Tibial nerve (tissue), 4 donors: Measurements from ENCODE around the gene ADAT3. TPM values are rescaled to one million over a fixed set of nuclear protein-coding genes. Genes with fewer than 3 reads are reported as not detected.

Experiments used
- DNase-seq, 2 donors: peaks; one replicate each; pipeline ENCODE4 v3.0.0-alpha.2; 2019; ENCODE audit warnings: low spot score in 2 of 2
- H3K27ac ChIP-seq, 4 donors: fragments of 200-600 bp; sonication (generic) in 3 of 4; one replicate each; pipeline ENCODE4 v1.5.1; 2017 to 2019; ENCODE audit warnings: mild to moderate bottlenecking in 1 of 4
- H3K27me3 ChIP-seq, 2 donors: fragments of 200-600 bp; sonication (generic) in 1 of 2; one replicate each; pipeline versions ENCODE4 v1.5.1 to v1.6.0; 2017 to 2019
- H3K36me3 ChIP-seq, 3 donors: fragments of 200-600 bp; sonication (generic); one replicate each; pipeline ENCODE4 v1.5.1; 2018 to 2019
- H3K4me1 ChIP-seq, 4 donors: fragments of 200-600 bp; sonication (generic) in 3 of 4; one replicate each; pipeline ENCODE4 v1.5.1; 2017 to 2019
- H3K4me3 ChIP-seq, 4 donors: fragments of 200-600 bp; sonication (generic) in 3 of 4; one replicate each; pipeline ENCODE4 v1.5.1; 2017 to 2019; ENCODE audit warnings: mild to moderate bottlenecking in 1 of 4, moderate library complexity in 1 of 4
- H3K9me3 ChIP-seq, 4 donors: fragments of 200-600 bp; sonication (generic) in 3 of 4; one replicate each; pipeline ENCODE4 v1.5.1; 2017 to 2019
- CTCF ChIP-seq, 5 experiments: fragments of 200-600 bp in 3 of 5; fragments of 450-650 bp in 2 of 5; sonication (generic) in 3 of 5; IDR thresholded peaks; one replicate each; pipeline ENCODE4 v1.5.1; 2016 to 2019; ENCODE audit warnings: antibody characterized with exemption in 5 of 5, mild to moderate bottlenecking in 3 of 5, moderate library complexity in 2 of 5
- EP300 ChIP-seq, 2 donors: sonication (generic); formaldehyde crosslinking; IDR thresholded peaks; one replicate each; pipeline ENCODE4 v1.6.1; 2017; ENCODE audit warnings: antibody characterized with exemption in 2 of 2, mild to moderate bottlenecking in 1 of 2
- POLR2A ChIP-seq, 2 donors: fragments of 450-650 bp; IDR thresholded peaks; one replicate each; pipeline ENCODE4 v1.6.1; 2017; ENCODE audit warnings: antibody characterized with exemption in 2 of 2, mild to moderate bottlenecking in 2 of 2, moderate library complexity in 2 of 2
- WGBS, 2 donors: methylation state at CpG; one replicate each; pipeline ENCODE4 v1.1.5; 2018; 5-methylcytosine and 5-hydroxymethylcytosine counted together
- total RNA-seq, 4 donors: library from RNA; depleted of rRNA; stranded (reverse); fragments of >200 nt; gene quantifications; one replicate each; pipeline ENCODE4 v1.1.0, GENCODE V29; 2016

The ADAT3 gene
- total RNA-seq, 4 donors from 2014 or later = 2.4 to 8.7 (median 4.8) TPM

GRCh38 chr19:1959928-1960589, 54.9 kb downstream of the ADAT3 start:
- no peak for TF ChIP-seq EP300 (IDR thresholded peaks at IDR 0.05)
- no peaks in the 10 kb centered on the region for H3K9me3 ChIP-seq
- H3K27me3 ChIP-seq = no peaks in the 10 kb centered on the region
- H3K36me3 ChIP-seq = peaks cover 0 to 34% (median 0%) of the 10 kb centered on the region in 3 donors
- WGBS, 2 donors = 89 to 91% methylated on average over 27 to 28 of the region's 32 CpGs
- peaks cover 0 to 26% (median 3%) of the 10 kb centered on the region in 4 donors for H3K4me1 ChIP-seq
- H3K27ac ChIP-seq = no peak overlapping the region
- DNase-seq = no peak
- no peak overlapping the region for H3K4me3 ChIP-seq

- no peak overlapping the region for H3K4me3 ChIP-seq
- peaks cover 0 to 34% (median 0%) of the 10 kb centered on the region in 3 donors for H3K36me3 ChIP-seq
- TF ChIP-seq CTCF (IDR thresholded peaks at IDR 0.05) = no peak
- TF ChIP-seq POLR2A (IDR thresholded peaks at IDR 0.05) = no peak
- TF ChIP-seq EP300 (IDR thresholded peaks at IDR 0.05) = no peak
- 85% methylated on average over 37 to 38 of the region's 42 CpGs for WGBS, 2 donors
- no peak for DNase-seq
- H3K4me1 ChIP-seq = peaks cover 0 to 14% (median 0%) of the 10 kb centered on the region in 4 donors
- H3K9me3 ChIP-seq = no peaks in the 10 kb centered on the region
- no peaks in the 10 kb centered on the region for H3K27me3 ChIP-seq
- no peak overlapping the region for H3K27ac ChIP-seq
Observed at GRCh38 chr19:1961000-1961883, 56.0 kb downstream of the ADAT3 start.

- H3K27me3 ChIP-seq = no peaks in the 10 kb centered on the region
- WGBS, 2 donors = 95 to 97% methylated on average over 23 of the region's 23 CpGs
- TF ChIP-seq POLR2A (IDR thresholded peaks at IDR 0.05) (no peak), EP300 (IDR thresholded peaks at IDR 0.05) (no peak), CTCF (IDR thresholded peaks at IDR 0.05) (no peak)
- H3K4me1 ChIP-seq = peaks cover 0 to under 1% (median 0%) of the 10 kb centered on the region in 4 donors
- H3K27ac ChIP-seq = no peak overlapping the region
- H3K4me3 ChIP-seq = no peak overlapping the region
- no peak for DNase-seq
- H3K36me3 ChIP-seq = peaks cover 0 to 34% (median 0%) of the 10 kb centered on the region in 3 donors
- no peaks in the 10 kb centered on the region for H3K9me3 ChIP-seq
Observed at GRCh38 chr19:1962674-1963073, 57.5 kb downstream of the ADAT3 start.

Other genes starting within 250 kb of the ADAT3 start
- gene ONECUT3, start 151.9 kb upstream of the ADAT3 start, total RNA-seq = not detected
- 1 to 10 TPM in 2 of 4 donors, under 1 TPM in 2; 0.21 to 2.4 (median 1.2) TPM for gene ATP8B3, start 93.1 kb upstream of the ADAT3 start, total RNA-seq
- gene REXO1, start 56.9 kb upstream of the ADAT3 start, total RNA-seq = 10 to 100 TPM; 17.9 to 87.3 (median 31.1) TPM
- gene KLF16, start 41.8 kb upstream of the ADAT3 start, total RNA-seq = 1 to 10 TPM; 4.6 to 8.4 (median 7.0) TPM
- 100 to 1,000 TPM; 127 to 165 (median 132) TPM for gene ABHD17A, start 19.9 kb upstream of the ADAT3 start, total RNA-seq
- gene SCAMP4, start within 50 bp of the ADAT3 start, total RNA-seq = 10 to 100 TPM; 34.7 to 65.7 (median 56.2) TPM
- gene CSNK1G2, start 35.8 kb downstream of the ADAT3 start, total RNA-seq = 100 to 1,000 TPM in 1 of 4 donors, 10 to 100 TPM in 3; 38.9 to 132 (median 55.6) TPM
- gene BTBD2, start 110.3 kb downstream of the ADAT3 start, total RNA-seq = 10 to 100 TPM; 54.0 to 94.5 (median 73.5) TPM
- gene MKNK2, start 145.8 kb downstream of the ADAT3 start, total RNA-seq = 100 to 1,000 TPM; 126 to 265 (median 152) TPM
- gene MOB3A, start 190.9 kb downstream of the ADAT3 start, total RNA-seq = 10 to 100 TPM; 31.7 to 70.8 (median 35.2) TPM
- gene IZUMO4, start 191.5 kb downstream of the ADAT3 start, total RNA-seq = 10 to 100 TPM; 28.6 to 46.3 (median 33.2) TPM
- 100 to 1,000 TPM in 1 of 4 donors, 10 to 100 TPM in 3; 75.2 to 127 (median 83.3) TPM for gene AP3D1, start 246.2 kb downstream of the ADAT3 start, total RNA-seq